ENCODE data around the gene KCNJ11.

KCNJ11 gene

GRCh38 chr11:17389957-17390649 is 1.6 kb upstream of the KCNJ11 start:
- no peak for TF ChIP-seq GATA2 (IDR thresholded peaks at IDR 0.05; ENCODE audit: low read depth, low read length)
- TF ChIP-seq GATA3 (IDR thresholded peaks at IDR 0.05; ENCODE audit: low read depth, low read length), result no peak

- TF ChIP-seq GATA3 (IDR thresholded peaks at IDR 0.05; ENCODE audit: low read depth, low read length) (no peak), GATA2 (IDR thresholded peaks at IDR 0.05; ENCODE audit: low read depth, low read length) (no peak)
Measured at GRCh38 chr11:17389211-17389956, 925 bp upstream of the KCNJ11 start.

GRCh38 chr11:17387811-17388210 is 648 bp downstream of the KCNJ11 start:
- TF ChIP-seq GATA2 (IDR thresholded peaks at IDR 0.05; ENCODE audit: low read depth, low read length) (no peak), GATA3 (IDR thresholded peaks at IDR 0.05; ENCODE audit: low read depth, low read length) (no peak)

- TF ChIP-seq GATA3 (IDR thresholded peaks at IDR 0.05; ENCODE audit: low read depth, low read length) (no peak), GATA2 (IDR thresholded peaks at IDR 0.05; ENCODE audit: low read depth, low read length) (no peak)
Measured at GRCh38 chr11:17387254-17387653, 1.2 kb downstream of the KCNJ11 start.

GRCh38 chr11:17386331-17387084 is 2.0 kb downstream of the KCNJ11 start:
- no peak for TF ChIP-seq GATA3 (IDR thresholded peaks at IDR 0.05; ENCODE audit: low read depth, low read length)
- no peak for TF ChIP-seq GATA2 (IDR thresholded peaks at IDR 0.05; ENCODE audit: low read depth, low read length)

GRCh38 chr11:17385926-17386325 is 2.5 kb downstream of the KCNJ11 start:
- TF ChIP-seq GATA2 (IDR thresholded peaks at IDR 0.05; ENCODE audit: low read depth, low read length), result no peak
- no peak for TF ChIP-seq GATA3 (IDR thresholded peaks at IDR 0.05; ENCODE audit: low read depth, low read length)

GRCh38 chr11:17385492-17385891 is 3.0 kb downstream of the KCNJ11 start:
- TF ChIP-seq GATA2 (IDR thresholded peaks at IDR 0.05; ENCODE audit: low read depth, low read length), result no peak
- no peak for TF ChIP-seq GATA3 (IDR thresholded peaks at IDR 0.05; ENCODE audit: low read depth, low read length)

- TF ChIP-seq GATA3 (IDR thresholded peaks at IDR 0.05; ENCODE audit: low read depth, low read length) (no peak), GATA2 (IDR thresholded peaks at IDR 0.05; ENCODE audit: low read depth, low read length) (no peak)
Measured at GRCh38 chr11:17384002-17384511, 4.4 kb downstream of the KCNJ11 start.

GRCh38 chr11:17383461-17383860 is 5.0 kb downstream of the KCNJ11 start:
- TF ChIP-seq GATA2 (IDR thresholded peaks at IDR 0.05; ENCODE audit: low read depth, low read length), result no peak
- TF ChIP-seq GATA3 (IDR thresholded peaks at IDR 0.05; ENCODE audit: low read depth, low read length), result no peak

- TF ChIP-seq GATA3 (IDR thresholded peaks at IDR 0.05; ENCODE audit: low read depth, low read length) (no peak), GATA2 (IDR thresholded peaks at IDR 0.05; ENCODE audit: low read depth, low read length) (no peak)
Measured at GRCh38 chr11:17382046-17382728, 6.3 kb downstream of the KCNJ11 start.

- TF ChIP-seq GATA2 (IDR thresholded peaks at IDR 0.05; ENCODE audit: low read depth, low read length) (no peak), GATA3 (IDR thresholded peaks at IDR 0.05; ENCODE audit: low read depth, low read length) (no peak)
Measured at GRCh38 chr11:17381156-17381555, 7.3 kb downstream of the KCNJ11 start.

GRCh38 chr11:17379383-17380180 is 8.9 kb downstream of the KCNJ11 start:
- no peak for TF ChIP-seq GATA3 (IDR thresholded peaks at IDR 0.05; ENCODE audit: low read depth, low read length)
- TF ChIP-seq GATA2 (IDR thresholded peaks at IDR 0.05; ENCODE audit: low read depth, low read length), result no peak

GRCh38 chr11:17378655-17379054 is 9.8 kb downstream of the KCNJ11 start:
- TF ChIP-seq GATA3 (IDR thresholded peaks at IDR 0.05; ENCODE audit: low read depth, low read length), result no peak
- no peak for TF ChIP-seq GATA2 (IDR thresholded peaks at IDR 0.05; ENCODE audit: low read depth, low read length)
